GM12892 (cell line): ENCODE results near the gene UBN1.

ENCODE experiments used
- POLR2A ChIP-seq: IDR thresholded peaks from 2 replicates; pipeline ENCODE4 v1.6.1; 2011; ENCODE audit warnings: low read depth, low read length, control low read depth
- POLR2AphosphoS5 ChIP-seq: IDR thresholded peaks from 2 replicates; pipeline ENCODE4 v1.6.1; 2011; ENCODE audit warnings: low read depth, low read length, control low read depth
- TAF1 ChIP-seq: IDR thresholded peaks from 2 replicates; pipeline ENCODE4 v1.6.1; 2011; ENCODE audit warnings: low read depth, mild to moderate bottlenecking, control low read depth, low read length, borderline replicate concordance

DNA sequence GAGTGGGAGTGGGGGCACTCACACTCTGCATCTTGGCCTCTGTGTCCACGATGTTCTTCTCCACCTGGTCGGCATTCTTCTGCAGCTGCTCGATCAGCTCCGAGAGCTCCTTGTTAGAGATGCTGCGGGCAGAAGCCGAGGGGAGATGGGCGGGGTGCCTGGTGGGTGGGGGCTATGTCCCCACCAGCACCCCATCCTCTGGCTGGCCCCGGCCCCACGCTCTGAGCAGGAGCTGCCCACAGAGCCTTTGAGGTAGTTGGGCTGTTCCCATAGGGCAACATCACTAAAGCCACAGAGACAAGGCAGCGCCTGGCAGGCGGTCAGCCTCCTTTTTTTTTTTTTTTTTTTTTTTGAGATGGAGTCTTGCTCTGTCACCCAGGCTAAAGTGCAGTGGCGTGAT, 63.5 kb downstream of the UBN1 start:
- no peak for TF ChIP-seq POLR2A
- TF ChIP-seq TAF1 = no peak
- no peak for TF ChIP-seq POLR2AphosphoS5
